HEK293 (cell line): ENCODE data around the gene SIGLEC1.

ENCODE experiments used
- CTCF ChIP-seq: fragments of 450-650 bp; formaldehyde crosslinking; IDR thresholded peaks from 2 replicates; pipeline ENCODE4 v1.5.1; 2016; ENCODE audit warnings: missing biosample characterization, missing genetic modification characterization
- HOXA7 ChIP-seq: sonication (generic); formaldehyde crosslinking; IDR thresholded peaks from 2 replicates; pipeline ENCODE4 v1.8.1; 2022; ENCODE audit warnings: missing genetic modification reagents, borderline replicate concordance
- KLF9 ChIP-seq: fragments of 450-650 bp; formaldehyde crosslinking; IDR thresholded peaks from 2 replicates; pipeline ENCODE4 v1.5.1; 2016; ENCODE audit warnings: missing biosample characterization, missing genetic modification characterization, low read depth
- TCF7L2 ChIP-seq: IDR thresholded peaks from 2 replicates; pipeline ENCODE4 v1.6.1; 2011; ENCODE audit warnings: low read depth, mild to moderate bottlenecking, inconsistent platforms, low read length, moderate library complexity, borderline replicate concordance
- YY1 ChIP-seq: fragments of 450-650 bp; formaldehyde crosslinking; IDR thresholded peaks from 2 replicates; pipeline ENCODE4 v1.5.1; 2018; ENCODE audit warnings: missing biosample characterization, missing genetic modification characterization
- ZNF23 ChIP-seq: fragments of 450-650 bp; formaldehyde crosslinking; IDR thresholded peaks from 2 replicates; pipeline ENCODE4 v1.5.1; 2016; ENCODE audit warnings: missing biosample characterization, missing genetic modification characterization, borderline replicate concordance
- ZNF37A ChIP-seq: fragments of 450-650 bp; IDR thresholded peaks from 2 replicates; pipeline ENCODE4 v1.5.1; 2018; ENCODE audit warnings: missing biosample characterization, missing genetic modification characterization
- ZNF423 ChIP-seq: fragments of 450-650 bp; formaldehyde crosslinking; IDR thresholded peaks from 2 replicates; pipeline ENCODE4 v1.5.1; 2016; ENCODE audit warnings: missing biosample characterization, missing genetic modification characterization
- ZNF76 ChIP-seq: fragments of 450-650 bp; formaldehyde crosslinking; IDR thresholded peaks from 2 replicates; pipeline ENCODE4; 2016; ENCODE audit warnings: low read depth, missing biosample characterization, missing genetic modification characterization, borderline replicate concordance
- ZNF830 ChIP-seq: fragments of 450-650 bp; IDR thresholded peaks from 2 replicates; pipeline ENCODE4 v1.5.0; 2018; ENCODE audit warnings: missing biosample characterization, missing genetic modification characterization, low read depth, mild to moderate bottlenecking, moderate library complexity
- TF ChIP-seq, protein P1 (sequence below): fragments of 450-650 bp; formaldehyde crosslinking; IDR thresholded peaks from 2 replicates; pipeline ENCODE4 v1.5.1; 2016; ENCODE audit warnings: missing biosample characterization, missing genetic modification characterization
- TF ChIP-seq, protein P2 (sequence below): sonication (generic); formaldehyde crosslinking; IDR thresholded peaks from 2 replicates; pipeline ENCODE4 v1.8.1; 2022; ENCODE audit warnings: mild to moderate bottlenecking, moderate library complexity, missing genetic modification reagents

DNA sequence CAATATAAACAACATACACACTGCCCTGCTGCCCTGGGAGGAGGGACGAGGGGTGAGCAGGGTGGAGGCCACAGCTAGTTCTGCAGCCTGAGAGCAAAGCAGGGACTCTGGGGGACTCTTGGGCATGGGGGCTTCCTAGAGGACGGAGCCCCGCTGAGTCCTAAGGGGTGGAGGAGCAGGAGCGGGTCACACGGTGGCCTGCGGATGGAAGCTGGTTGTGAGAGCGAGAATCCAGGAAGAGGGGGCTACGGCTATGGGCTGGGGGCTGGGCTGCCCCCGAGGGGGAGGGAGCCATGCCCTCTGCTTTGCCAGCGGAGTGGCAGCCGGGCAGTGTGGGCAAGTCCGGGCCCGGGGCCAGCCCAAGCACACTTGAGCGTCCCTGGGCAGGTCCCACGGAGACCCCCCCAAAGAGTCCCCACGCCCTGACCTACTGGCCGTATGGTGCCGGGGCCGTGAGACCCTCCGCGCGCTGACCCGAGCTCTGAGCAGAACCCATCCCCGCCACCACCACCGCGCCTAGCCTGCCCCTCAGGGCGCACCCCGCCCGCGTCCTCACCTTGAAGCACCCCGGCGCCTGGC is 31.0 kb downstream of the SIGLEC1 start:
- TF ChIP-seq ZNF37A (tag by site-specific recombination) (no peak), KLF9 (tag by site-specific recombination) (no peak), ZNF423 (tag by site-specific recombination) (no peak), YY1 (no peak), ZNF23 (tag by site-specific recombination) (no peak), CTCF (tag by site-specific recombination) (no peak), ZNF76 (tag by site-specific recombination) (no peak), ZNF830 (tag by site-specific recombination) (no peak), HOXA7 (CRISPR knock-in tag) (no peak), TCF7L2 (no peak)
- TF ChIP-seq, protein P1, sequence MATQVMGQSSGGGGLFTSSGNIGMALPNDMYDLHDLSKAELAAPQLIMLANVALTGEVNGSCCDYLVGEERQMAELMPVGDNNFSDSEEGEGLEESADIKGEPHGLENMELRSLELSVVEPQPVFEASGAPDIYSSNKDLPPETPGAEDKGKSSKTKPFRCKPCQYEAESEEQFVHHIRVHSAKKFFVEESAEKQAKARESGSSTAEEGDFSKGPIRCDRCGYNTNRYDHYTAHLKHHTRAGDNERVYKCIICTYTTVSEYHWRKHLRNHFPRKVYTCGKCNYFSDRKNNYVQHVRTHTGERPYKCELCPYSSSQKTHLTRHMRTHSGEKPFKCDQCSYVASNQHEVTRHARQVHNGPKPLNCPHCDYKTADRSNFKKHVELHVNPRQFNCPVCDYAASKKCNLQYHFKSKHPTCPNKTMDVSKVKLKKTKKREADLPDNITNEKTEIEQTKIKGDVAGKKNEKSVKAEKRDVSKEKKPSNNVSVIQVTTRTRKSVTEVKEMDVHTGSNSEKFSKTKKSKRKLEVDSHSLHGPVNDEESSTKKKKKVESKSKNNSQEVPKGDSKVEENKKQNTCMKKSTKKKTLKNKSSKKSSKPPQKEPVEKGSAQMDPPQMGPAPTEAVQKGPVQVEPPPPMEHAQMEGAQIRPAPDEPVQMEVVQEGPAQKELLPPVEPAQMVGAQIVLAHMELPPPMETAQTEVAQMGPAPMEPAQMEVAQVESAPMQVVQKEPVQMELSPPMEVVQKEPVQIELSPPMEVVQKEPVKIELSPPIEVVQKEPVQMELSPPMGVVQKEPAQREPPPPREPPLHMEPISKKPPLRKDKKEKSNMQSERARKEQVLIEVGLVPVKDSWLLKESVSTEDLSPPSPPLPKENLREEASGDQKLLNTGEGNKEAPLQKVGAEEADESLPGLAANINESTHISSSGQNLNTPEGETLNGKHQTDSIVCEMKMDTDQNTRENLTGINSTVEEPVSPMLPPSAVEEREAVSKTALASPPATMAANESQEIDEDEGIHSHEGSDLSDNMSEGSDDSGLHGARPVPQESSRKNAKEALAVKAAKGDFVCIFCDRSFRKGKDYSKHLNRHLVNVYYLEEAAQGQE (tag by site-specific recombination), result no peak
- TF ChIP-seq, protein P2, sequence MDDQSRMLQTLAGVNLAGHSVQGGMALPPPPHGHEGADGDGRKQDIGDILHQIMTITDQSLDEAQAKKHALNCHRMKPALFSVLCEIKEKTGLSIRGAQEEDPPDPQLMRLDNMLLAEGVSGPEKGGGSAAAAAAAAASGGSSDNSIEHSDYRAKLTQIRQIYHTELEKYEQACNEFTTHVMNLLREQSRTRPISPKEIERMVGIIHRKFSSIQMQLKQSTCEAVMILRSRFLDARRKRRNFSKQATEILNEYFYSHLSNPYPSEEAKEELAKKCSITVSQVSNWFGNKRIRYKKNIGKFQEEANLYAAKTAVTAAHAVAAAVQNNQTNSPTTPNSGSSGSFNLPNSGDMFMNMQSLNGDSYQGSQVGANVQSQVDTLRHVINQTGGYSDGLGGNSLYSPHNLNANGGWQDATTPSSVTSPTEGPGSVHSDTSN, result no peak
